Mononuclear cell (primary cell): Measurements from ENCODE around the gene CTNS. TPM values are rescaled to one million over a fixed set of nuclear protein-coding genes. Genes with fewer than 3 reads are reported as not detected.

ENCODE experiments used
- H3K27me3 ChIP-seq: 2 replicates; pipeline ENCODE4 v1.6.0; 2011; ENCODE audit warnings: low read length, control low read depth; ENCODE audit not compliant: insufficient read depth
- H3K4me1 ChIP-seq: 2 replicates; pipeline ENCODE4 v1.5.1; 2011; ENCODE audit warnings: mild to moderate bottlenecking, low read length, control low read depth; ENCODE audit not compliant: insufficient read depth
- H3K4me3 ChIP-seq: 2 replicates; pipeline ENCODE4 v1.5.1; 2011; ENCODE audit warnings: mild to moderate bottlenecking, low read length, moderate library complexity
- H3K9me3 ChIP-seq: 2 replicates; pipeline ENCODE4 v1.5.1; 2011; ENCODE audit warnings: low read depth, mild to moderate bottlenecking, control low read depth, low read length
- total RNA-seq: library from RNA; depleted of rRNA; stranded (reverse); fragments of >200 nt; gene quantifications from one replicate; pipeline ENCODE4 v1.2.3, GENCODE V29; 2012

Gene CTNS
- total RNA-seq, 1 donor: 4.5 TPM

DNA sequence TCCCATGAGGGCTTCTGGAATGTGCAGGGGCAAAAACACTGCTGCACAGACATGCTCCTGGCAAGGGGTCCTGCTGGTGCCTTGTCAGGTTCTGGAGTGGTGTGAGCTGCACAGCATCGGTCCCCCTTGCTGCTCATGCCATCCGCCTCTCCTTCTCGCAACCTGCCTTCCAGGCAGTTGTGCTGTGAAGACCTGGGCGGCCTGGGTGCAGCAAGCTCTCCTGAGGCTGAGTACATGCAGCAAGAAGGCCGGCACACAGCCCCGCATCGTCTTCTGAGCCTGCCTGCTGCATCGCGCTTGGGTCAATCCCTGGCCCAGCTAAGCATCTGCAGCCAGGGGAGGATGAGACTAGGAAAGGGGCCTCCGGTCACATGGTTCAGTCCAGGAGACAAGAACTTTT, 26.9 kb upstream of the CTNS start:
- H3K4me3 ChIP-seq: no peak overlapping the region
- H3K4me1 ChIP-seq: no peaks in the 10 kb centered on the region
- no peaks in the 10 kb centered on the region for H3K9me3 ChIP-seq
- no peaks in the 10 kb centered on the region for H3K27me3 ChIP-seq

DNA sequence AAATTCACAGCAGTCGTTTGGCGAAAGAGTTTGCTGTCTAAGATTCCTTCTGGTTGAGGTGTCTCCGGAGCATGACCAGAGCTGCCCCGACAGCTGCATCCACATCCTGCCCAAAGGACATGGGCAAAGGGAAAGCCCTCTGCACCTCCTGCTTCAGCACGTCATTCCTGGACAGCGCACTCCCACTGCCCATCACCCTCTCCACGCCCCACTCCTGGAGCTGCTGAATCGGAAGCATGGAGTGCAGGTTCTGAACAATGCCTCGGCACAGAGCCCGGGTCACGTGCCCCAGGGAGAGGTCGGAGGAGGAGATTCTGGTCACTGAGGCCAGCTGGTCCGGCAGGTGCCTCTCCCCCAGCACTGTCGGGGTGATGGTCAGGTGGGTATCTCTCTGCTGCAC, 26.0 kb upstream of the CTNS start:
- Histone ChIP-seq H3K4me3 (no peak overlapping the region), H3K4me1 (no peaks in the 10 kb centered on the region), H3K9me3 (no peaks in the 10 kb centered on the region), H3K27me3 (no peaks in the 10 kb centered on the region)

GRCh38 chr17:3613124-3613523, 23.4 kb upstream of the CTNS start:
- H3K4me3 ChIP-seq: no peak overlapping the region
- H3K4me1 ChIP-seq: no peaks in the 10 kb centered on the region
- H3K9me3 ChIP-seq: no peaks in the 10 kb centered on the region
- H3K27me3 ChIP-seq: no peaks in the 10 kb centered on the region

GRCh38 chr17:3615160-3615870, 21.2 kb upstream of the CTNS start:
- no peaks in the 10 kb centered on the region for H3K9me3 ChIP-seq
- H3K4me3 ChIP-seq: no peak overlapping the region
- H3K27me3 ChIP-seq: no peaks in the 10 kb centered on the region
- H3K4me1 ChIP-seq: no peaks in the 10 kb centered on the region

DNA sequence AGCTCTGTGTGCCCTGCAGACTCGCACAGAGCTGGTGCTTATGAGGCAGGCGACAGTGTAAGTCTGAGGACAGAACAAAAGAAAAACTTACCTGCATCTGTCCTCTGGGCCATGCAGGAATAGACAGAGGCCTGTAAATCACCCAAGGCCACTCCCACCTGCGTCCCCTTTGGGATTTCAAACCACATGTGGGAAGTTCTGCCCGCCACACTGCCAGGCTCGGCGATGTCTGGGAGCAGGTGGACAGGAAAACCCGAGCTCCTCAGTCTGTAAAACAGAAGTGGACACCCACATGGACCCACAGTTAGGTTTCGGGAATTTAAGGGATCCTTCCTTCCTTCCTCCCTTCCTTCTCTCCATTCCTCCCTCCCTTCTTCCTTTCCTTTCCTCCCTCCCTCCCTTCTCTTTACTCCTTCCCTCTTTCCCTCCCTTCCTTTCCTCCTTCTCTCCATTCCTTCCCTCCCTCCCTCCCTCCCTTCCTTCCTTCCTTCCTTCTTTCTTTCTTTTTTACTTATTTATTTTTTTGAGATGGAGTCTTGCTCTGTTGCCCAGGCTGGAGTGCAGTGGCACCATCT, 15.3 kb upstream of the CTNS start:
- Histone ChIP-seq H3K27me3 (no peaks in the 10 kb centered on the region), H3K4me3 (no peak overlapping the region), H3K4me1 (no peaks in the 10 kb centered on the region), H3K9me3 (no peaks in the 10 kb centered on the region)

DNA sequence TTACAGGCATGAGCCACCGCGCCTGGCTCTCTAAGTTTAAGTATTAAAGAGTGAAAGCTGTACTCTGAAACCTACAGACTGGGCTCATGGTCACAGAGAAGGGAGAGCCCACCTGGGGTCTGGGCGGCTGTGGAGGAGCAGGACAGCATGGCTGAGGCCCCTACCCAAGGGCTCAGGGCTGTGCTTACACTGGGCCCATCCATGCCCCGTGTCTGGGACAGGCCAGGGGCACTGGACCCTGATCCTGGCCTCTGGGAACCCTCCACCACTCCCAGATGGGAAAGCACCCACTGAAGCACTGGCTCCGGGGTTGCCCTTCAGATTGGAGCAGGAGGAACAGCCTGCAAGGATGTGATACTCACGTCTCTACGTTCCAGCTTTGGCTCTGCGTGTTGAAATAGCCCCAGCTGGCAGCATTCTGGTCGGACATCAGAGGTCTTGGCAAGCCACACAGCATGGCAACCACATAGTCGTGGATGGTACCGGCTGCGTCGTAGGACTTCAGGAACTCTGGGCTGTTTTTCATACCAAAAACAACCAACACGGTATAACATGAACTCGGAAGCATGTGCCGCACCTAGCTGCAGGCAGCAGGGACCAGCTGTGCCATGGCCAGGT, 13.5 kb upstream of the CTNS start:
- H3K27me3 ChIP-seq: no peaks in the 10 kb centered on the region

DNA sequence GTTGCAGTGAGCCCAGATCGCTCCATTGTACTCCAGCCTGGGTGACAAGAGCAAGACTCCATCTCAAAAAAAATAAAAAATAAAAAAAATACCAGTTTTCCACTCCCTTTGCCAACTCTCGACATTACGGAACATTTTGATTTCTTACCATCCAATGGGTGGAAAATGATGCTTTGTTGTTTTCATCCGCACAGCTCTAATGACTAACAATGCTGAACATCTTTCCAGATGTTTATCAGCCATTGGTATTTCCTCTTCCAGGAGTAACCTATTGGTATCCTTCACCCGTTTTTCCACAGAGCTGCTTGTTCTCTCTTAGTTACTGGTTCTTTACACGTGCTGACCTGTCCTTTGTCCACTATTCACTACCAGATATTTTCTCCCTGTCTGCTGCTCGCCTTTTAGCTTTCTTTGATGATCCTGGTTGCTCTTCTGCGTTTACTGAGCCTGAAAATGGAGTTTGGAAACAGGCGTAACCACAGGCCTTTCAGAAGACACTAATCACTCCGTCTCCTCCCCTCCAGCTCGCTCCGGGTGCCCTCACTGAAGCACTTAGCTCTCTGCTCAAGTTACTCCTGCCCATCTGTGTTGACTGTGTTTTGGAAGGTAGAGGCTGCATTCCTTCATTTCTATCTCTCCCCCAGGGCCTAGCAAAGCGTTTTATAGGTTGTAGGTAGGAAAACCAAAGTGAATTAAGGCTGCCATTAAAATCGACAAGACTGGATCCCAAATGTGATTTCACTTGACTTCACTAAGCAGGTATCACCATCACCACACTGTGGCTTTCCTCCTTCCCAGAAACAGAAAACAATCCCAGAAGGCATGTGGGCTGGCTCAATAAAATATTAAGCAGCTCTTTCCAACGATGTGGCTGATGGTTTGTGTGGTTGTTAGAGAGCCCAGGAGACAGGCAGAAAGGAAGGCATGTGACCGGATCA, 9.5 kb upstream of the CTNS start:
- Histone ChIP-seq H3K9me3 (no peaks in the 10 kb centered on the region), H3K27me3 (no peaks in the 10 kb centered on the region), H3K4me3 (no peak overlapping the region), H3K4me1 (no peaks in the 10 kb centered on the region)

More for the DNA sequence above, 13.5 kb upstream of the CTNS start:
- Histone ChIP-seq H3K4me3 (no peak overlapping the region), H3K9me3 (no peaks in the 10 kb centered on the region), H3K4me1 (no peaks in the 10 kb centered on the region)

- Histone ChIP-seq H3K27me3 (no peaks in the 10 kb centered on the region), H3K4me3 (no peak overlapping the region), H3K4me1 (no peaks in the 10 kb centered on the region), H3K9me3 (no peaks in the 10 kb centered on the region)
These were observed 8.8 kb upstream of the CTNS start for GRCh38 chr17:3627769-3628167.

- no peak overlapping the region for H3K4me3 ChIP-seq
- no peaks in the 10 kb centered on the region for H3K27me3 ChIP-seq
- H3K4me1 ChIP-seq: peaks cover 14% of the 10 kb centered on the region
- no peaks in the 10 kb centered on the region for H3K9me3 ChIP-seq
These were observed 5.8 kb upstream of the CTNS start for GRCh38 chr17:3630781-3631180.

DNA sequence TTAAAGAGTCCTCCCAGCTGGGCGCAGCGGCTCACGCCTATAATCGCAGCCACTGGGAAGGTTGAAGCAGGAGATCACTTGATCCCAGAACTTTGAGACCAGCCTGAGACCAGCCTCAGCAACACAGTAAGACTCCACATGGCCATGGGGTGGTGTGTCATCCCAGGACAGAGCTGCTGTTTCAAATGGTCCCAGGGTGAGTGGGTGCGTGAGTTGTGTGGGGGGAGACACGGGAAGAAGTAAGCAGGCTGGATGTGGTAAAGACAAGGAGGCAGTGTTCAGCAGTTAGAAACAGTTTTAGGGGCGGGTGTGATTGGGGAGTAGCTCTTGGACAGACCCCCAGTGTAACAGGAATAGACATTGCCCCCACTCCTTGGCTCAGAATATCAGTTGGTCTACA, 4.3 kb upstream of the CTNS start:
- Histone ChIP-seq H3K27me3 (no peaks in the 10 kb centered on the region), H3K9me3 (no peaks in the 10 kb centered on the region), H3K4me1 (peaks cover 20% of the 10 kb centered on the region), H3K4me3 (no peak overlapping the region)

DNA sequence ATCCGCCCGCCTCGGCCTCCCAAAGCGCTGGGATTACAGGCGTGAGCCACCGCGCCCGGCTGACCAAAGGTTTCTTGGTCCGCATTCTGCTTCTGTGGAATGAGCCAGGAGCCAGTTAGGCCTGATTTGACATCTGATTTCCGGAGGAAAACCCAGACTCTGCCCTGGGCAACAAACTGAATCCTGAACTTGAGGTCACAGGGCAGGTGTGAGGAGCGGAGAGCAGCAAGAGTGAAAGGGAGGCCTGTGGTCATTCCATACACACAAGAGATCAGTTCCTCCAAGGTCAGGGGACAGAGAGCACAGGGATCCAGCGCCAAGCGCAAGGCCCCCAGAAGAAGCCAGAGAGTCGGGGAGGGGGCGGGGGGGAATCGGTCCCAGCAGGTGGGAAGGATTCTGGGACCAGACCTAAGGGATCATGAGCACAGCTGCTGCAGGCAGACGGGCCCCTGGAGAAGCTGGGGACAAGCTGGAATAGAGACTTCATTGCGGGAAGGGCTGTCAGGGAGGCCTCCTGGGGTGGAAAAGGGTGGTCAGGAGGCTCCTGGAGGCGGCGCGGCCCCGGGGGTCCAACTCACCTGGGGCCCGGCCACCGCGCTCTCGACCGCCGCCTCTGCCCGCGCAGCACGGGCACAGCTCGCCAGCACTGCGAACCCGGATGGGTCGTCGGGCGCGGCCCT, 946 bp upstream of the CTNS start:
- peaks cover 42% of the 10 kb centered on the region for H3K4me1 ChIP-seq
- no peaks in the 10 kb centered on the region for H3K27me3 ChIP-seq
- H3K9me3 ChIP-seq: no peaks in the 10 kb centered on the region
- peak overlapping the region; percentile 80 for H3K4me3 ChIP-seq

- Histone ChIP-seq H3K4me1 (peaks cover 46% of the 10 kb centered on the region), H3K9me3 (no peaks in the 10 kb centered on the region), H3K27me3 (no peaks in the 10 kb centered on the region), H3K4me3 (peak overlapping the region; percentile 80)
These were observed 381 bp downstream of the CTNS start for GRCh38 chr17:3636908-3637373.

GRCh38 chr17:3639981-3640596, 3.5 kb downstream of the CTNS start:
- no peak overlapping the region for H3K4me3 ChIP-seq
- H3K4me1 ChIP-seq: peaks cover 39% of the 10 kb centered on the region

DNA sequence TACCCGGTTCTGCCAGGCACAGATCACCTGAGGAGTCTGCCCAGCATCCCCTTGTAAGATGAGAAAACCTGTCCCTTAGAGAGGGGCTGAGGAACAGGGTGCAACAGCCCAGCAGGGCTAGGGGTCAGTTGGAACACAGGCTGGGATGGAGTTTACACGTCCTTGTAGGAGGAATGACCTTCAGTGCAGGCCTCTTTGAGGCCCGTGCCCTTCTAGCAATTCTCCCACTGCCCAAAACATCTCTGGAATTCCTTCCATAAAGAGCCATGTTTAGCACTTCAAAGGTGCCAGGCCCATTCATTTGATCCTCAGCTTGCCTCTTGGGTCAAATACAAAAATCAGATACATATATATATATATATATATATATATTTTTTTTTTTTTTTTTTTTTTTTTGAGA, 4.5 kb downstream of the CTNS start:
- H3K4me1 ChIP-seq: peaks cover 34% of the 10 kb centered on the region
- no peaks in the 10 kb centered on the region for H3K9me3 ChIP-seq
- no peaks in the 10 kb centered on the region for H3K27me3 ChIP-seq
- no peak overlapping the region for H3K4me3 ChIP-seq

More at GRCh38 chr17:3639981-3640596, 3.5 kb downstream of the CTNS start:
- H3K9me3 ChIP-seq: no peaks in the 10 kb centered on the region
- no peaks in the 10 kb centered on the region for H3K27me3 ChIP-seq
